ENCODE measurements around the gene CMKLR1. TPM values are rescaled to one million over a fixed set of nuclear protein-coding genes. Genes with fewer than 3 reads are reported as not detected.

Gene CMKLR1
- total and polyA plus RNA-seq, 10 of the 15 experiments (the other 5 are each of a cell fraction or from before 2014, with no cell fraction given), result 13.8 to 52.3 (median 26.2) TPM

DNA sequence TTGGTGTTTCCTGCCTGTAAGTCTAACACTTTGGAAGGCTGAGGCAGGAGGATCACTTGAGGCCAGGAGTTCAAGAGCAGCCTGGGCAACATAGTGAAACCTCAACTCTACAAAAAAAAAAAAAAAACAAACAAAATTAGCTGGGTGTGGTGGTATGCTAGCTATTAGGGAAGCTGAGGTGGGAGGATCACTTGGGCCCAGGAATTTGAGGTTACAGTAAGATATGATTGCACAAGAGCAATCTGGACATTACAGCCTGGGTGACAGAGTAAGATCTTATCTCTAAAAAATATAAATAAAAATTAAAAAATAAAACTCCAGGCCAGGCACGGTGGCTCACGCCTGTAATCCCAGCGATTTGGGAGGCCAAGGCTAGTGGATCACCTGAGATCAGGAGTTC is 39.8 kb upstream of the CMKLR1 start (continued):
- TF ChIP-seq, protein P1, sequence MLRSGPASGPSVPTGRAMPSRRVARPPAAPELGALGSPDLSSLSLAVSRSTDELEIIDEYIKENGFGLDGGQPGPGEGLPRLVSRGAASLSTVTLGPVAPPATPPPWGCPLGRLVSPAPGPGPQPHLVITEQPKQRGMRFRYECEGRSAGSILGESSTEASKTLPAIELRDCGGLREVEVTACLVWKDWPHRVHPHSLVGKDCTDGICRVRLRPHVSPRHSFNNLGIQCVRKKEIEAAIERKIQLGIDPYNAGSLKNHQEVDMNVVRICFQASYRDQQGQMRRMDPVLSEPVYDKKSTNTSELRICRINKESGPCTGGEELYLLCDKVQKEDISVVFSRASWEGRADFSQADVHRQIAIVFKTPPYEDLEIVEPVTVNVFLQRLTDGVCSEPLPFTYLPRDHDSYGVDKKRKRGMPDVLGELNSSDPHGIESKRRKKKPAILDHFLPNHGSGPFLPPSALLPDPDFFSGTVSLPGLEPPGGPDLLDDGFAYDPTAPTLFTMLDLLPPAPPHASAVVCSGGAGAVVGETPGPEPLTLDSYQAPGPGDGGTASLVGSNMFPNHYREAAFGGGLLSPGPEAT (IDR thresholded peaks at IDR 0.05; ENCODE audit: low read depth), result no peak
- TF ChIP-seq FOXM1 (IDR thresholded peaks at IDR 0.05; ENCODE audit: low read depth, low read length) (no peak), ZNF384 (IDR thresholded peaks at IDR 0.05; ENCODE audit: borderline replicate concordance, low read depth, low read length) (no peak)

DNA sequence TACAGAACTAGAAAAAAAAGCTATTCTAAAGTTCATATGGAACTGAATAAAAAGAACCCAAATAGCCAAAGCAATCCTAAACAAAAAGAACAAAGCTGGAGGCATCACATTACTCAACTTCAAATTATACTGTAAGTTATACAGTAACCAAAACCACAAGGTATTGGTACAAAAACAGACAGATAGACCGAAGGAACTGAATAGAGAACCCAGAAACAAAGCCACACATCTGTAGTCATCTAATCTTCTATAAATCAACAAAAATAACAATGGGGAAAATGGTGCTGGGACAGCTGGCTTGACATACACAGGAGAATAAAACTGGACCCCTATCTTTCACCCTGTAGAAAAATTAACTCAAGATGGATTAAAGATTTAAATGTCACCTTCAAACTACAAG is 38.1 kb upstream of the CMKLR1 start:
- BruUV-seq (replicated peaks), result no TSS peak
- H3K4me3 ChIP-seq, result no peak overlapping the region
- in situ Hi-C loops (cut with MboI) (no loop called here), intact Hi-C loops (cut with micrococcal nuclease; ENCODE audit: unreplicated experiment) (no loop called here)
- no peaks in the 10 kb centered on the region for H3K4me1 ChIP-seq (ENCODE audit: control insufficient read depth, insufficient read depth, low read length)
- H2AFZ ChIP-seq (ENCODE audit: control insufficient read depth, low read depth, low read length), result no peak overlapping the region
- FAIRE-seq, result no peak
- POLR2A ChIA-PET, result no interaction called here
- no peaks in the 10 kb centered on the region for H3K79me2 ChIP-seq (ENCODE audit: control insufficient read depth, insufficient read depth, low read length)
- no peak overlapping the region for H3K4me2 ChIP-seq (ENCODE audit: control insufficient read depth, insufficient read depth)
- peaks cover 6% of the 10 kb centered on the region; the same call in 2 of the 3 replicates for H3K9me3 ChIP-seq (replicated peaks; ENCODE audit: control insufficient read depth, insufficient read depth, low read length)
- no peak overlapping the region for H3K9ac ChIP-seq (ENCODE audit: control insufficient read depth, insufficient read depth, low read length)
- no peaks in the 10 kb centered on the region for H3K27me3 ChIP-seq (replicated peaks in 1 of 2; ENCODE audit: control insufficient read depth in 2 of 2, insufficient read depth in 2 of 2, low read length in 1 of 2)
- RAD21 ChIA-PET (ENCODE audit: unreplicated experiment), result interaction anchor here (1.2 kb wide), 1 partner anchor 17 kb away, joined by 3 read pairs; no protein-coding TSS in a partner anchor
- CTCF ChIA-PET, result no interaction called here
- 10% methylated on average over 1 of the region's 1 CpG for WGBS (ENCODE audit: insufficient coverage, insufficient replicate concordance, low lambda C conversion rate, missing lambda C conversion rate)
- no peak overlapping the region for H3K27ac ChIP-seq (ENCODE audit: control insufficient read depth, insufficient read depth)
- SMC1A ChIA-PET (ENCODE audit: uncharacterized antibody, unreplicated experiment), result no interaction called here
- no peak for ATAC-seq
- TF ChIP-seq ZBED1 (IDR thresholded peaks at IDR 0.05; ENCODE audit: borderline replicate concordance) (no peak), ZNF622 (IDR thresholded peaks at IDR 0.05) (no peak)
- TF ChIP-seq, protein P2, sequence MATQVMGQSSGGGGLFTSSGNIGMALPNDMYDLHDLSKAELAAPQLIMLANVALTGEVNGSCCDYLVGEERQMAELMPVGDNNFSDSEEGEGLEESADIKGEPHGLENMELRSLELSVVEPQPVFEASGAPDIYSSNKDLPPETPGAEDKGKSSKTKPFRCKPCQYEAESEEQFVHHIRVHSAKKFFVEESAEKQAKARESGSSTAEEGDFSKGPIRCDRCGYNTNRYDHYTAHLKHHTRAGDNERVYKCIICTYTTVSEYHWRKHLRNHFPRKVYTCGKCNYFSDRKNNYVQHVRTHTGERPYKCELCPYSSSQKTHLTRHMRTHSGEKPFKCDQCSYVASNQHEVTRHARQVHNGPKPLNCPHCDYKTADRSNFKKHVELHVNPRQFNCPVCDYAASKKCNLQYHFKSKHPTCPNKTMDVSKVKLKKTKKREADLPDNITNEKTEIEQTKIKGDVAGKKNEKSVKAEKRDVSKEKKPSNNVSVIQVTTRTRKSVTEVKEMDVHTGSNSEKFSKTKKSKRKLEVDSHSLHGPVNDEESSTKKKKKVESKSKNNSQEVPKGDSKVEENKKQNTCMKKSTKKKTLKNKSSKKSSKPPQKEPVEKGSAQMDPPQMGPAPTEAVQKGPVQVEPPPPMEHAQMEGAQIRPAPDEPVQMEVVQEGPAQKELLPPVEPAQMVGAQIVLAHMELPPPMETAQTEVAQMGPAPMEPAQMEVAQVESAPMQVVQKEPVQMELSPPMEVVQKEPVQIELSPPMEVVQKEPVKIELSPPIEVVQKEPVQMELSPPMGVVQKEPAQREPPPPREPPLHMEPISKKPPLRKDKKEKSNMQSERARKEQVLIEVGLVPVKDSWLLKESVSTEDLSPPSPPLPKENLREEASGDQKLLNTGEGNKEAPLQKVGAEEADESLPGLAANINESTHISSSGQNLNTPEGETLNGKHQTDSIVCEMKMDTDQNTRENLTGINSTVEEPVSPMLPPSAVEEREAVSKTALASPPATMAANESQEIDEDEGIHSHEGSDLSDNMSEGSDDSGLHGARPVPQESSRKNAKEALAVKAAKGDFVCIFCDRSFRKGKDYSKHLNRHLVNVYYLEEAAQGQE (IDR thresholded peaks at IDR 0.05; ENCODE audit: low read depth, low read length), result no peak
- no peaks in the 10 kb centered on the region for H4K20me1 ChIP-seq (ENCODE audit: control insufficient read depth, insufficient read depth)
- no peaks in the 10 kb centered on the region for H3K36me3 ChIP-seq (ENCODE audit: control insufficient read depth in 2 of 2, insufficient read depth in 2 of 2, low read length in 1 of 2)
- no peak for DNase-seq (ENCODE audit: low read depth, low spot score)
